ENCODE measurements around the gene GALNT9. TPM values are rescaled to one million over a fixed set of nuclear protein-coding genes. Genes with fewer than 3 reads are reported as not detected.
"Not testable (repeated sequence)": the region's sequence is repeated elsewhere in the genome, so short reads cannot be mapped to it uniquely, and the experiment has no call there.

The GALNT9 gene
- total and polyA plus RNA-seq, 5 experiments from 2014 or later = not detected

DNA sequence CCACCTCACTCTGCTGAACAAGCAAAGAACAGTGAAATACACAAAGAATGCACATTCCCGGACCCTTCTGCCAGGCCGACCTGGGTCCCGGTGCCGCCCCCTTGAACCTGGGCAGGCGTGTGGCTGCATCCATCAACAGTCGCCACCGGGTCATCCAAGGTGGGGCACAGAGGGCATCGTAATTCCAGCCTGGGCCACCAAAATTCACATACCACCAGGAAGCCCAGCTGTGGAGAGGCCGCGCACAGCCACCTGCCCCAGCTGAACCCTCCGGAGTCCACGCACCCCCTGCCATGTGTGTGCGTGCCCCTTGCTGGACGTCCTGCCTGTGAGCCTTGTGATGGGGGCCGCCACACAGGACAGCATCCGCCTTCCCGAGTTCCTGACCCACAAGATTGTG is 99.5 kb downstream of the GALNT9 start:
- Mint-ChIP-seq H3K27me3 (peaks cover 0 to 14% (median 7%) of the 10 kb centered on the region in 5 donors), H3K9me3 (no peaks in the 10 kb centered on the region), H3K27ac (no peak overlapping the region), H3K4me3 (no peak overlapping the region), H3K4me1 (no peaks in the 10 kb centered on the region), H3K36me3 (no peaks in the 10 kb centered on the region)
- ATAC-seq = no peak
- peak in 1 of 10 donors; percentile 51 for DNase-seq
- POLR2A ChIA-PET = no interaction called here

DNA sequence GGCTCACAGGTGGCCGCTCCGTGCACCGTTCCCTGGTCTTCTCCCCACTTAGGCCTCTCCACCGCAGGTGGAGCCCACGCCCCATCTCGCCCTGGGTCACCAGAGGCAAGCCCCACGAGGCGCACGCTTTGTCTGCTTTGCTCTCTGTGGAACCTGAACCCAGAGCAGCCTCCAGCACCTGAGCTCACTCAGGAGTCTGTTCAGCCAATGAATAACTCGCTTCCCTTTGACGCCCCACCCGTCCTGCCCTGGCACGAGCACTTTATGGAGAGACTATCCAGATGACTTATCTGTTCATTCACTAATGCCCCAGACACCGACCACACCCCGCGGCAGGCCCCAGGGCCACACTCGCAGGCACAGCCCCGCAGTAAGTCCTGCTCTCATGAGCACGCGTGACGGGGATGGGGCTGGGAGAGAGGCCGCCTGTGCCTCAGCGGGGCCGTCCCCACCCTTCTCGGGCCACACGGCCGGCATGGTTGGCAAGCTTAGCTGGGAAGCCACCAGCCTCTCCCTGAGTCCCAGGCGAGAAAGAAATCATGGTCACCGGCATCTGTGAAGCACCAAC is 100.1 kb downstream of the GALNT9 start:
- peaks cover 0 to 14% (median 7%) of the 10 kb centered on the region in 5 donors for H3K27me3 Mint-ChIP-seq
- no peaks in the 10 kb centered on the region for H3K9me3 Mint-ChIP-seq
- H3K4me3 Mint-ChIP-seq = no peak overlapping the region
- no peaks in the 10 kb centered on the region for H3K4me1 Mint-ChIP-seq
- POLR2A ChIA-PET = no interaction called here
- peak in 1 of 10 donors; percentile 56 for DNase-seq
- no peak for ATAC-seq
- no peak overlapping the region for H3K27ac Mint-ChIP-seq
- H3K36me3 Mint-ChIP-seq = no peaks in the 10 kb centered on the region

DNA sequence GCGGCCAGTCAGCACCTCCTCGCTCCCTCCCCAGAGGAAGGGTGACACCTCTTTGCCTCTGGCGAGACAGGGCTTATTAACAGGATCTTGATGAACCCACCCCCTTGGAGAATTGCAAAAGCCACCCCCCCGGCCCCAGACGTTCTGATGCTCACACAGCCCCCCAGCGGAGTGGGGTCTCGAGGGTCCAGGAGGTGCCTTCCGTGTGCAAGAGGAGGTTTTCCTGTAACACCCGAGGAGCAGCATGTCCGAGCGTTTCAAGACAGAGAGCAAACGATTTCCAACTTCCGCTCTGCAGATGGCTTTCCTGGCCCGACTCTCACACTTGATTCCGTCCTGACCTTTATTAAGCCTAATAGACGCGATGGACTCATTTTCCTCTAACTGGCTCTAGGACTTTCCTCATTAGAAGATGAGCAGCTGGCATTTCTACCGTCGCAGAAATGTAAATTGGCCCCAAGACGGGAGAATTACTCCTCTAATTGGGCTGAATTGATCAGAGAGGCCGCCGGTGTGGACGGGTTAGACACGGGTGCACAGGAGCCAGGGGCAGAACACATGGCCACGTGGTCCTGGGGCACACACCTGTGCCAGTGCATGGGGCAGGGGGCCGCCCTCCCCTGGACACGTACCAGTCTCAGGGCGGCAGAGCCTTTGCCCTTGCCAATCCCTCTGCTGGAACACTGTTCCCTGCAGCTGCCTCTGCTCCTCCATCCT is 100.8 kb downstream of the GALNT9 start:
- POLR2A ChIA-PET = no interaction called here
- ATAC-seq (no peak), DNase-seq (peak in 1 of 10 donors; percentile 50)
- Mint-ChIP-seq H3K27ac (peak overlapping the region in 1 of 10 donors; percentile 78), H3K9me3 (no peaks in the 10 kb centered on the region), H3K27me3 (peaks cover 0 to 14% (median 7%) of the 10 kb centered on the region in 5 donors), H3K4me3 (no peak overlapping the region), H3K36me3 (no peaks in the 10 kb centered on the region), H3K4me1 (no peaks in the 10 kb centered on the region)

DNA sequence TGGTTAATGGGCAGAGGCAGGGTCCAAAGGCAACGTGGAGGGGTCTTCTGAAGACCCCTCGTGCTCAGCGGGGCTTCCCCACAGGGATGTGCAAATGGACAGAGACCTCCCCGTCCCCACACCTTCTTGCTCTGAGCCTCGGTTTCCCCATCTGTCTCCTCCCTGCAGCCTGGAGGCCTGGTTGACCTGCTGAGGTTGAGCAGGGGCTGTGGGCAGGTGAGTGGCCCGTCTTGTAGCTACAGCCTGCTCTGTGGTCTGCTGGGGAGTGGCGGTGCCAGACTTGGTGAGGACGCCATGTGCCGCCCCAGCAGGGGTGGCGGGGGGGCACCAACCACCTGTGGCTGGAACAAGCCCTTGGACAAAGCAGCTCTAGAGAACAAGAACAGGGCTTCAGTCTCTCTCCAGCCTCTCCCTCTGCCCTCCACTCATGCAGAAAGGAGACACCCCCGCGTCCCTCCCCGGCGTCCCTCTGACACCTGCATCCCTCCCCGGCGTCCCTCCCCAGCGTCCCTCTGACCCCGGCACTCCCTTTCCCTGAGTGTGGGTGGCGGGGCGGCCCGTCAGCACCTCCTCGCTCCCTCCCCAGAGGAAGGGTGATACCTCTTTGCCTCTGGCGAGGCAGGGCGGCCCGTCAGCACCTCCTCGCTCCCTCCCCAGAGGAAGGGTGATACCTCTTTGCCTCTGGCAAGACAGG is 101.5 kb downstream of the GALNT9 start:
- Mint-ChIP-seq H3K27me3 (peaks cover 0 to 14% (median 7%) of the 10 kb centered on the region in 5 donors), H3K4me1 (no peaks in the 10 kb centered on the region), H3K4me3 (no peak overlapping the region), H3K27ac (peak overlapping the region in 1 of 10 donors; percentile 75), H3K9me3 (no peaks in the 10 kb centered on the region), H3K36me3 (no peaks in the 10 kb centered on the region)
- POLR2A ChIA-PET = no interaction called here
- DNase-seq (peak in 1 of 10 donors; percentile 14), ATAC-seq (no peak)

DNA sequence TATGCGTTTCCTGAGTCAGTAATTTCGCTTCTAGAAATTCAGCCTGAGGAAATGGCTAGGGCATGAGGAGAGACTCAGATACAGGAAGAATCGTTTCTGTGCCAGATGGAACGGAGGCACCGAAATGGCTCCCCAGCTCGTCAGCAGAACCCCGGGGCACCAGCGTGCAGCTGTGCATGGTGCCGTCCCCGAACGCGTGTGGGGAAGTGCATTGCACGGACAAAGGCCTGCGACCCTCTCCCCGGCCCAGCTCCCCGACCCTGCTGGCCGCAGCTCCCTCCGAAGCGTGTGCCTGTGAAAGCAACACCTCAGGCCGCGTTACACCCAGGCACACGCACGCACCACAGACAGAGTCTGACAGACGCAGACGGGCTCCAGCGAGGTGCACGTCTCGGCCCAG is 102.3 kb downstream of the GALNT9 start:
- H3K27me3 Mint-ChIP-seq = peaks cover 0 to 14% (median 10%) of the 10 kb centered on the region in 5 donors
- H3K4me3 Mint-ChIP-seq = no peak overlapping the region
- no peak overlapping the region for H3K27ac Mint-ChIP-seq
- POLR2A ChIA-PET = no interaction called here
- peaks cover 5 to 7% (median 5%) of the 10 kb centered on the region in 4 donors for H3K4me1 Mint-ChIP-seq
- H3K9me3 Mint-ChIP-seq = no peaks in the 10 kb centered on the region
- no peak for DNase-seq
- ATAC-seq = no peak
- no peaks in the 10 kb centered on the region for H3K36me3 Mint-ChIP-seq

DNA sequence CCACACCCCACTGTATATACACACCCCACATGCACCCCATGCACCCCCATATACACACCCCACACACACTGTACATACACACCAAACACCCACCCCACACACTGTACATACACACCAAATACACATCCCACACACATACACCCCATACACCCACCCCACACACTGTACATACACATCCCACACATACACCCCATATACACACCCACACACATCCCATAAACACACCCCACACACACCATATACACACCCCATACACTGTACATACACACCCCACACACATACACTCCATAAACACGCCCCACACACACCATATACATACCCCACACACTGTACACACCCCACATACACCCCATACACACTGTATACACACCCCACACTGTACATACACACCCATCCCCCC is 102.8 kb downstream of the GALNT9 start:
- Mint-ChIP-seq H3K4me1 (peaks cover 5 to 10% (median 8%) of the 10 kb centered on the region in 4 donors), H3K27me3 (peaks cover 0 to 14% (median 10%) of the 10 kb centered on the region in 5 donors), H3K36me3 (no peaks in the 10 kb centered on the region), H3K27ac (no peak overlapping the region), H3K4me3 (no peak overlapping the region), H3K9me3 (no peaks in the 10 kb centered on the region)
- DNase-seq (no peak), ATAC-seq (no peak)
- POLR2A ChIA-PET = no interaction called here

DNA sequence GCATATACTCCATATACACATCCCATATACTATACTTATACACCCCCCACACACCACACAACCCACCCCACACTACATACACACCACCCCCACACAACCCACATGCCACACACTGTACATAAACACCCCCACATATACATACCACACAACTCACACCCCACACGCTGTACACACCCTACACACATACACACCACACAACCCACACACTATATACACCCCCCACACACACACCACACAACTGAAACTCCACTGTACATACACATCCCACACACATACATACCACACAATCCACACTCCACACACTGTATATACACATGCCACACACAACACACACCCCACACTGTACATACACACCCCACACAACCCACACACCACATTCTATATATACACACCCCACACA is 104.2 kb downstream of the GALNT9 start:
- Mint-ChIP-seq H3K9me3 (no peaks in the 10 kb centered on the region), H3K36me3 (no peaks in the 10 kb centered on the region)

DNA sequence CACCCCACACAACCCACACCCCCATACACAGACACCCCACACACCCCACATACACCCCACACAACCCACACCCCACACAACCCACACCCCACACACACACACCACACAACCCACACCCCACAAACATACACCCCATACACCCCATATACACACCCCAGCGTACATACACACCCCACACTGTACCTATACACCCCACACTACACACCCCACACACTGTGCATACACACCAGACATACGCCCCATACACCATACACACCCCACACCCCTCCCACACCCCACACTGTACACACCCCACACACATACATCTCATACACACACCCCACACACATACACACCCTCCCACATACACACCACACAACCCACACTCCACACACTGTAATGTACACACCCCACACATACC is 104.9 kb downstream of the GALNT9 start:
- Mint-ChIP-seq H3K4me1 (peaks cover 8 to 11% (median 10%) of the 10 kb centered on the region in 4 donors), H3K36me3 (no peaks in the 10 kb centered on the region), H3K4me3 (no peak overlapping the region), H3K27ac (no peak overlapping the region), H3K9me3 (no peaks in the 10 kb centered on the region), H3K27me3 (peaks cover 6 to 23% (median 16%) of the 10 kb centered on the region in 5 donors)
- POLR2A ChIA-PET = no interaction called here
- ATAC-seq = no peak
- no peak for DNase-seq

More for the DNA sequence above, 104.2 kb downstream of the GALNT9 start:
- no peak for DNase-seq
- no peak overlapping the region for H3K27ac Mint-ChIP-seq
- peaks cover 5 to 11% (median 10%) of the 10 kb centered on the region in 4 donors for H3K4me1 Mint-ChIP-seq
- POLR2A ChIA-PET = no interaction called here
- no peak for ATAC-seq
- H3K27me3 Mint-ChIP-seq = peaks cover 2 to 20% (median 12%) of the 10 kb centered on the region in 5 donors
- H3K4me3 Mint-ChIP-seq = no peak overlapping the region

DNA sequence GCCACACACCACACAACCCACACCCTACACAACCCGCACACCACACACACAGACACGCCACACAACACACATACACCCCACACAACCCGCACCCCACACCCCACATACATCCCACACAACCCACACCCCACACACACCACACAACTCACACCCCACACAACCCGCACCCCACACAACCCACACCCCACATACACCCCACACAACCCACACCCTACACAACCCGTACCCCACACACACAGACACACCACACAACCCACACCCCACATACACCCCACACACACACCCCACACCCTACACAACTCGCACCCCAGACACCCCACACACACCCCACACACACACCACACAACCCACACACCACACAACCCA is 106.6 kb downstream of the GALNT9 start:
- DNase-seq (no peak), ATAC-seq (no peak)
- H3K36me3 Mint-ChIP-seq = no peaks in the 10 kb centered on the region
- H3K4me3 Mint-ChIP-seq = peak overlapping the region in 9 of 10 donors; percentile 42 to 84 (median 66)
- no peaks in the 10 kb centered on the region for H3K9me3 Mint-ChIP-seq
- peaks cover 12 to 18% (median 17%) of the 10 kb centered on the region in 4 donors for H3K4me1 Mint-ChIP-seq
- POLR2A ChIA-PET = interaction anchor here (0.9 kb wide), 1 partner anchor 394 kb away, joined by 3 read pairs; no protein-coding TSS in a partner anchor
- H3K27ac Mint-ChIP-seq = peak overlapping the region in 7 of 10 donors; percentile 53 to 87 (median 63)
- peaks cover 7 to 18% (median 15%) of the 10 kb centered on the region in 5 donors for H3K27me3 Mint-ChIP-seq

DNA sequence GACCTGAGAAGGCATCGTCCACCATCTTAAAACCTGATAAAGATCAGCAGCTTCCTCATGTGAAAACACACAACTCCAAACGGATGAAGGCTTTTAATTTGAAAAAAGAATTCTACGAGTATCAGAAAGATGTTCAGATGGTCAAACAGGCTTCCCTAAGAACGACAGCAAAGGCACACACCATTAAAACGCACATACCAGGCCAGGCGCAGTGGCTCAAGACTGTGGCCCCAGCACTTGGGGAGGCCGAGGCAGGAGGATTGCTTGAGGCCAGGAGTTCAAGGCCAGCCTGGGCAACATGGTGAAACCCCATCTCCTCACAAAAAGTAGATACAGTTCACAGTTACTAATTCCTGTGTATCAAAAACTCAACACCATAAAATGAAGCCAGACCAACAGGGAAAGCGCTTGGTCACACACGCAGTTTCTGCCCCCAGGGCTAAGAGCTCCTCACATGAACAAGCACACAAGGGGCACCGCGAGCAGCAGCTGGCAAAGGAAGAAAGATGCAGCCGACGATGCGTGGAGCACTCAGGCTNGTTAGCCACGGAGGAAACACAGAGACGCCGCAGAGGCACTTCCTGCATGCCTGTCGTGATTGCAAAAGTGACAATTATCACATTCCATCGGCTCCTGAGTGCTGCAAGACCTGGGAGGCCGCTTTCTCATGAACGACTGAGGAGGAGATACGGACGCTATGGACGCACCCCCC is 107.1 kb downstream of the GALNT9 start:
- POLR2A ChIA-PET = interaction anchor here (0.9 to 2.0 kb wide), 2 partner anchors 68 to 394 kb away, joined by 3 to 6 read pairs; no protein-coding TSS in a partner anchor

DNA sequence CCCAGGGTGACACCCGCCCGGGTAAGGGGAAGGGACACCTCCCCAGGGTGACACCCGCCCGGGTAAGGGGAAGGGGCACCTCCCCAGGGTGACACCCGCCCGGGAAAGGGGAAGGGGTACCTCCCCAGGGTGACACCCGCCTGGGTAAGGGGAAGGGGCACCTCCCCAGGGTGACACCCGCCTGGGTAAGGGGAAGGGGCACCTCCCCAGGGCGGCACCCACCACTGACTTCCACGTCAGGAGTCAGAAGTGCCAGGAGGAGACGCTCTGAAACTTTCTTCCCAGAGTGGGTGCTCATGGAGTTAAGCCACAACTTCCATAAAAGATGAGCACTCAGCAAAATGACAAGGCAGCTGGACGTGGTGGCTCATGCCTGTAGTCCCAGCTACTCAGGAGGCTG is 109.6 kb downstream of the GALNT9 start:
- H3K27me3 Mint-ChIP-seq = peaks cover 8 to 36% (median 16%) of the 10 kb centered on the region in 5 donors
- H3K27ac Mint-ChIP-seq, H3K9me3 Mint-ChIP-seq, H3K36me3 Mint-ChIP-seq, DNase-seq, H3K4me3 Mint-ChIP-seq, ATAC-seq: not testable (repeated sequence)
- H3K4me1 Mint-ChIP-seq = peaks cover 16 to 18% (median 17%) of the 10 kb centered on the region in 4 donors
- POLR2A ChIA-PET = interaction anchor here (1.4 kb wide), 1 partner anchor 34 kb away, joined by 4 read pairs; no protein-coding TSS in a partner anchor

More for the DNA sequence above, 107.1 kb downstream of the GALNT9 start:
- Mint-ChIP-seq H3K4me1 (peaks cover 16 to 18% (median 17%) of the 10 kb centered on the region in 4 donors), H3K27ac (peak overlapping the region in 9 of 10 donors; percentile 10 to 87 (median 63)), H3K27me3 (peaks cover 8 to 22% (median 13%) of the 10 kb centered on the region in 5 donors), H3K9me3 (no peaks in the 10 kb centered on the region), H3K4me3 (peak overlapping the region; percentile 28 to 84 (median 64)), H3K36me3 (no peaks in the 10 kb centered on the region)
- peak in 9 of 10 donors; percentile 26 to 72 (median 53) for DNase-seq
- peak; percentile 83 to 86 for ATAC-seq

DNA sequence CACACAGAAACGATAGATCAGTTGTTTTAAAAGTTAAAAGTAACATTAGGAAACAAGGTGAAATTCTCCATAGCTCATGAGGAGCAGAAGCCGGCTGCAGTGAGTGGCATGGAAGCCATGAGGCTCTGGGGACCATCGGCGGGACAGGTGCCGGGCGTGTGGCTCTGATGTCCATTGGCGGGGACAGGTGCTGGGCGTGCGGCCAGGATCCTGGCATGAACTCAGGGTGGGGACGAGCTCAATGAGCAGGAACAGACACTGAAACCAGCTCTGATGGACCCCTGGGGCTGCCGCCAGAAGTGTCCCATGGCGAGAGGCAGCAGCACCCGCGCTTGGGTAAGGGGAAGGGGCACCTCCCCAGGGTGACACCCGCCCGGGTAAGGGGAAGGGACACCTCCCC is 110.1 kb downstream of the GALNT9 start:
- DNase-seq (no peak), ATAC-seq (no peak)
- no peak overlapping the region for H3K27ac Mint-ChIP-seq
- H3K9me3 Mint-ChIP-seq = no peaks in the 10 kb centered on the region
- POLR2A ChIA-PET = interaction anchor here (1.2 to 1.4 kb wide), 2 partner anchors 34 to 77 kb away, joined by 3 to 4 read pairs; no protein-coding TSS in a partner anchor
- peaks cover 8 to 36% (median 16%) of the 10 kb centered on the region in 5 donors for H3K27me3 Mint-ChIP-seq
- H3K4me3 Mint-ChIP-seq = no peak overlapping the region
- H3K36me3 Mint-ChIP-seq = no peaks in the 10 kb centered on the region
- peaks cover 16 to 20% (median 18%) of the 10 kb centered on the region in 4 donors for H3K4me1 Mint-ChIP-seq

All from naive thymus-derived CD8-positive, alpha-beta T cell (primary cell).